B cell (primary cell): ENCODE data around the gene PPP3CA. TPM values are rescaled to one million over a fixed set of nuclear protein-coding genes. Genes with fewer than 3 reads are reported as not detected.
A peak's percentile ranks its signal among the peaks of the same experiment; 100 is the strongest.

Source experiments
- ATAC-seq: fragments of 200-7000 bp; cut with Tn5 transposase; one replicate; pipeline ENCODE4 v1.10.0; 2021; ENCODE audit warnings: low read depth, mild to moderate bottlenecking, moderate number of reproducible peaks, moderate library complexity
- CTCF ChIA-PET: fragments of 350-600 bp; sonication (Branson Sonifier 250); formaldehyde crosslinking; loops from one replicate; lab custom pipeline; 2021; ENCODE audit warnings: antibody characterized with exemption, inconsistent platforms; lab: Charles Lee
- POLR2A ChIA-PET: fragments of 350-600 bp; sonication (Branson Sonifier 250); formaldehyde crosslinking; loops from one replicate; lab custom pipeline; 2021; ENCODE audit warnings: antibody characterized with exemption; lab: Charles Lee
- DNase-seq: peaks from one replicate; pipeline ENCODE4 v3.0.0; 2013
- H2AFZ ChIP-seq: 2 replicates; pipeline ENCODE4 v1.6.1; 2012; ENCODE audit warnings: mild to moderate bottlenecking, low read depth, low read length; ENCODE audit not compliant: insufficient read depth, poor library complexity, severe bottlenecking
- H3K27ac ChIP-seq, 2 donors: 1 replicate in 1 of 2; 2 replicates in 1 of 2; pipeline ENCODE4 v1.5.1; 2012 to 2013; ENCODE audit warnings: low read length in 2 of 2, mild to moderate bottlenecking in 2 of 2, moderate library complexity in 1 of 2
- H3K27me3 ChIP-seq, 4 experiments: fragments of 200-600 bp in 1 of 4; sonication (generic) in 1 of 4; replicated peaks in 1 of 4; 1 replicate in 2 of 4; 2 replicates in 2 of 4; pipeline versions ENCODE4 v1.6.1 to v1.7.0; 2013 to 2016; ENCODE audit warnings: low read length in 3 of 4, mild to moderate bottlenecking in 2 of 4, mixed read lengths in 1 of 4, moderate library complexity in 1 of 4; ENCODE audit not compliant: insufficient read depth in 4 of 4, control insufficient read depth in 3 of 4; ENCODE audit errors: control extremely low read depth in 1 of 4
- H3K36me3 ChIP-seq, 2 experiments: replicated peaks in 1 of 2; 1 replicate in 1 of 2; 2 replicates in 1 of 2; pipeline versions ENCODE4 v1.6.1 to v1.7.1; 2013; ENCODE audit warnings: low read length in 1 of 2; ENCODE audit not compliant: insufficient read depth in 2 of 2, control insufficient read depth in 1 of 2; ENCODE audit errors: control extremely low read depth in 1 of 2, extremely low read depth in 1 of 2
- H3K4me1 ChIP-seq, 2 donors: fragments of 200-600 bp in 1 of 2; sonication (generic) in 1 of 2; 1 replicate in 1 of 2; 2 replicates in 1 of 2; pipeline versions ENCODE4 v1.5.1 to v1.6.1; 2013 to 2017; ENCODE audit warnings: low read length in 2 of 2; ENCODE audit not compliant: control insufficient read depth in 2 of 2, insufficient read depth in 2 of 2
- H3K4me2 ChIP-seq: replicated peaks from 2 replicates; pipeline ENCODE3; 2012; ENCODE audit warnings: mild to moderate bottlenecking, low read depth, low read length; ENCODE audit not compliant: poor library complexity, severe bottlenecking
- H3K4me3 ChIP-seq, 5 experiments: fragments of 200-600 bp in 1 of 5; sonication (generic) in 1 of 5; 1 replicate in 3 of 5; 2 replicates in 2 of 5; pipeline versions ENCODE4 v1.5.1 to v1.7.0; 2011 to 2016; ENCODE audit warnings: low read length in 4 of 5, mild to moderate bottlenecking in 4 of 5, low read depth in 2 of 5, control low read depth in 1 of 5, moderate library complexity in 1 of 5; ENCODE audit not compliant: insufficient read depth in 1 of 5; ENCODE audit errors: control extremely low read depth in 1 of 5, extremely low read depth in 1 of 5
- H3K79me2 ChIP-seq: fragments of 200-600 bp; sonication (generic); one replicate; pipeline ENCODE4 v1.6.0; 2016; ENCODE audit warnings: low read length; ENCODE audit not compliant: control insufficient read depth, insufficient read depth
- H3K9ac ChIP-seq: fragments of 200-600 bp; sonication (generic); 2 replicates; pipeline ENCODE4 v1.6.1; 2017; ENCODE audit warnings: mild to moderate bottlenecking, low read length, moderate library complexity
- H3K9me3 ChIP-seq, 3 donors: one replicate each; pipeline versions ENCODE4 v1.6.1 to v1.7.1; 2013; ENCODE audit warnings: low read length in 2 of 3; ENCODE audit not compliant: control insufficient read depth in 2 of 3, insufficient read depth in 1 of 3; ENCODE audit errors: control extremely low read depth in 1 of 3
- H4K20me1 ChIP-seq: 2 replicates; pipeline ENCODE4 v1.6.0; 2012; ENCODE audit warnings: mild to moderate bottlenecking, low read length; ENCODE audit not compliant: insufficient read depth, control insufficient read depth, poor library complexity, severe bottlenecking
- H3K27ac Mint-ChIP-seq: one replicate; pipeline ENCODE4 v1.8.0; 2021; ENCODE audit warnings: mixed read lengths
- H3K27me3 Mint-ChIP-seq: one replicate; pipeline ENCODE4 v1.8.0; 2021; ENCODE audit warnings: mixed read lengths
- H3K4me1 Mint-ChIP-seq: one replicate; pipeline ENCODE4 v1.8.0; 2021; ENCODE audit warnings: mixed read lengths
- H3K4me3 Mint-ChIP-seq: one replicate; pipeline ENCODE4 v1.8.0; 2021; ENCODE audit warnings: mixed read lengths
- H3K9me3 Mint-ChIP-seq: one replicate; pipeline ENCODE4 v1.8.0; 2022; ENCODE audit warnings: mixed read lengths; ENCODE audit not compliant: insufficient read depth
- EZH2 ChIP-seq: IDR thresholded peaks from 2 replicates; pipeline ENCODE4 v1.6.1; 2012; ENCODE audit warnings: borderline replicate concordance, low read depth, mild to moderate bottlenecking, moderate library complexity, low read length; ENCODE audit not compliant: insufficient read depth, poor library complexity, severe bottlenecking
- WGBS: methylation state at CpG from one replicate; pipeline ENCODE4 v1.1.5; 2013; ENCODE audit warnings: missing lambda C conversion rate; ENCODE audit not compliant: insufficient coverage; 5-methylcytosine and 5-hydroxymethylcytosine counted together
- intact Hi-C: fragments of 100-400 bp; cut with micrococcal nuclease; formaldehyde crosslinking; loops from one replicate; pipeline ENCODE4 v1.10.0; 2022
- polyA plus RNA-seq: library from polyadenylated mRNA; depleted of rRNA; stranded (reverse); fragments of >200 nt; gene quantifications from 2 replicates; pipeline ENCODE4 v1.2.3, GENCODE V29; 2012
- total RNA-seq, 2 donors: library from RNA; stranded (reverse); fragments of 120-200 nt in 1 of 2; gene quantifications; 1 replicate in 1 of 2; 2 replicates in 1 of 2; pipeline versions ENCODE4 v1.2.3 to v1.2.4, GENCODE V29; 2013 to 2022
- TF ChIP-seq, protein P1 (sequence below): fragments of 200-600 bp; IDR thresholded peaks from one replicate; pipeline ENCODE4 v1.8.0; 2022; ENCODE audit warnings: antibody characterized with exemption, mild to moderate bottlenecking

PPP3CA gene
- total and polyA plus RNA-seq, 2 donors (not counting 1 experiment from before 2014, with no cell fraction given) = 14.3 to 85.1 TPM

GRCh38 chr4:101264993-101265815, 82.1 kb downstream of the PPP3CA start:
- intact Hi-C loops = loop anchor here (5.0 kb wide), 2 partner anchors 33 to 82 kb away; partner anchors contain the start of gene PPP3CA
- no CpG with 5 or more reads among the region's 2 CpGs for WGBS
- Histone ChIP-seq H3K79me2 (peaks cover 86% of the 10 kb centered on the region), H3K4me1 (peaks cover 33 to 65% of the 10 kb centered on the region in 2 donors), H3K27me3 (no peaks in the 10 kb centered on the region), H3K27ac (no peak overlapping the region), H3K36me3 (no peaks in the 10 kb centered on the region), H2AFZ (no peak overlapping the region), H3K4me3 (no peak overlapping the region), H3K9me3 (no peaks in the 10 kb centered on the region), H3K9ac (no peak overlapping the region), H4K20me1 (peaks cover 52% of the 10 kb centered on the region), H3K4me2 (peak overlapping the region; percentile 7)
- DNase-seq = no peak
- Mint-ChIP-seq H3K27ac (peak overlapping the region; percentile 76), H3K4me1 (peaks cover 82% of the 10 kb centered on the region), H3K9me3 (no peaks in the 10 kb centered on the region), H3K27me3 (no peaks in the 10 kb centered on the region), H3K4me3 (peak overlapping the region; percentile 63)
- POLR2A ChIA-PET = no interaction called here
- ATAC-seq = no peak
- TF ChIP-seq EZH2 = no peak
- TF ChIP-seq, protein P1, sequence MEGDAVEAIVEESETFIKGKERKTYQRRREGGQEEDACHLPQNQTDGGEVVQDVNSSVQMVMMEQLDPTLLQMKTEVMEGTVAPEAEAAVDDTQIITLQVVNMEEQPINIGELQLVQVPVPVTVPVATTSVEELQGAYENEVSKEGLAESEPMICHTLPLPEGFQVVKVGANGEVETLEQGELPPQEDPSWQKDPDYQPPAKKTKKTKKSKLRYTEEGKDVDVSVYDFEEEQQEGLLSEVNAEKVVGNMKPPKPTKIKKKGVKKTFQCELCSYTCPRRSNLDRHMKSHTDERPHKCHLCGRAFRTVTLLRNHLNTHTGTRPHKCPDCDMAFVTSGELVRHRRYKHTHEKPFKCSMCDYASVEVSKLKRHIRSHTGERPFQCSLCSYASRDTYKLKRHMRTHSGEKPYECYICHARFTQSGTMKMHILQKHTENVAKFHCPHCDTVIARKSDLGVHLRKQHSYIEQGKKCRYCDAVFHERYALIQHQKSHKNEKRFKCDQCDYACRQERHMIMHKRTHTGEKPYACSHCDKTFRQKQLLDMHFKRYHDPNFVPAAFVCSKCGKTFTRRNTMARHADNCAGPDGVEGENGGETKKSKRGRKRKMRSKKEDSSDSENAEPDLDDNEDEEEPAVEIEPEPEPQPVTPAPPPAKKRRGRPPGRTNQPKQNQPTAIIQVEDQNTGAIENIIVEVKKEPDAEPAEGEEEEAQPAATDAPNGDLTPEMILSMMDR = no peak
- CTCF ChIA-PET = no interaction called here

DNA sequence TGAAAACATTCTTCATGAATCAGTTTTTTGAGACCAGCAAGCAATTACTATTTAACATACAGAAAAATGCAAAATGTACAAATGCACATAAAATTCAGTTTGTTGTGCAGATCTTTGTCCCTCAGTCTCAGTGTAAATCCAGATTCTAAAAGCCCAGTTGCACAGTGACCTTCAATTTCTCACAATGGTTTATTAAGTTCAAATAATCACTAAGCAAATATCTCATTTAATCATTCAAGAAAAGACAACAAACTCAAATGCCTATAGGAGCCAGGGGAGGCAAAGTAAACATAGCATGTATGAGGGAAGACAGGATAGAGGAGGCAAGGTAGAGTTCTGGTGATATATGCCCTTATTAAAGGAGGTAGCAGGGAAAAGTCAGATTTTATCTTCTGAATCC, 82.8 kb downstream of the PPP3CA start:
- CTCF ChIA-PET = no interaction called here
- H3K9me3 Mint-ChIP-seq = no peaks in the 10 kb centered on the region
- Histone ChIP-seq H3K9me3 (no peaks in the 10 kb centered on the region), H3K4me1 (peaks cover 33 to 72% of the 10 kb centered on the region in 2 donors), H3K4me3 (no peak overlapping the region), H3K27me3 (no peaks in the 10 kb centered on the region), H3K79me2 (peaks cover 84% of the 10 kb centered on the region), H3K9ac (no peak overlapping the region), H4K20me1 (peaks cover 50% of the 10 kb centered on the region), H3K36me3 (no peaks in the 10 kb centered on the region), H2AFZ (no peak overlapping the region), H3K4me2 (no peak overlapping the region), H3K27ac (peak overlapping the region in 1 of 2 donors; percentile 24)
- no peaks in the 10 kb centered on the region for H3K27me3 Mint-ChIP-seq
- intact Hi-C loops = loop anchor here (5.0 kb wide), 1 partner anchor 83 kb away; the partner anchor contains the start of gene PPP3CA
- peak overlapping the region; percentile 31 for H3K4me3 Mint-ChIP-seq
- POLR2A ChIA-PET = no interaction called here
- TF ChIP-seq, protein P1 = no peak
- TF ChIP-seq EZH2 = no peak
- DNase-seq (no peak), ATAC-seq (no peak)
- H3K27ac Mint-ChIP-seq = peak overlapping the region; percentile 59
- peaks cover 83% of the 10 kb centered on the region for H3K4me1 Mint-ChIP-seq
